ENCODE data around the gene TRIM37. TPM values are rescaled to one million over a fixed set of nuclear protein-coding genes. Genes with fewer than 3 reads are reported as not detected.

The TRIM37 gene
- total RNA-seq, 1 donor from 2014 or later = 25.1 TPM

- DNase-seq (ENCODE audit: extremely low spot score, unreplicated experiment) = no peak
- H3K4me1 Mint-ChIP-seq (ENCODE audit: unreplicated experiment) = no peaks in the 10 kb centered on the region
- H3K27ac Mint-ChIP-seq = no peak overlapping the region
- TF ChIP-seq CTCF (conservative IDR thresholded peaks at IDR 0.05) = no peak
- H3K9me3 Mint-ChIP-seq = no peaks in the 10 kb centered on the region
- no peak overlapping the region for H3K4me3 Mint-ChIP-seq
- H3K36me3 Mint-ChIP-seq = peaks cover 4% of the 10 kb centered on the region
- H3K27me3 Mint-ChIP-seq = no peaks in the 10 kb centered on the region
Measured at GRCh38 chr17:58995247-58995940, 111.3 kb downstream of the TRIM37 start.

- no peaks in the 10 kb centered on the region for H3K27me3 Mint-ChIP-seq
- H3K9me3 Mint-ChIP-seq = no peaks in the 10 kb centered on the region
- no peak overlapping the region for H3K27ac Mint-ChIP-seq
- no peak for DNase-seq (ENCODE audit: extremely low spot score, unreplicated experiment)
- peaks cover 4% of the 10 kb centered on the region for H3K36me3 Mint-ChIP-seq
- TF ChIP-seq CTCF (conservative IDR thresholded peaks at IDR 0.05) = no peak
- H3K4me1 Mint-ChIP-seq (ENCODE audit: unreplicated experiment) = no peaks in the 10 kb centered on the region
- no peak overlapping the region for H3K4me3 Mint-ChIP-seq
Measured at GRCh38 chr17:58993311-58993710, 113.4 kb downstream of the TRIM37 start.

DNA sequence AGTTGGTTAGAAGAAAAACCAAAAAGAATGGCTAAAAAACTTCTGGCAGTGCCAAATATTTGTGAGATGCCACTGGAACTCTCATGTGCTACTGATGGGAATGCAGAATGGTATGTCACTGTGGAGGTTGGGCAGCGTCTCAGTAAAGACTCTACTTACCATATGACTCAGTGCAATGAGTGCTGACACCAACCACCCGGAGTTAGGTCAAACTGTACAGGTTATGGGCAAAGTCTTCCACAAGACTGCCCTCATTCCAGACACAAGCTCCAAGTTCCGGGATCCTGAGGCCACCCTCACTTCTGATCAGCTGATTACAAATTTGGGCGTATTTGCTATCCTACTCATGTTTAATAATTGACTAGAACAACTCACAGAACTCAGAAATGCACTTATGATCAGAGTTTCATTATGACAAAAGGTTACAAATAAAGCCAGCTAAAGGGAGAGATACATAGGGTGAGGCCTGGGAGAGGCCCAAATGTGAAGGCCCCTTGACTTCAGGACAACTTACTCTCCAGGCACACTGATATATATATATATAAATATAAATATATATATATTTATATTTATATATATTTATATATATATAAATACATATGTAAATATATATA is 114.9 kb downstream of the TRIM37 start:
- H3K4me3 Mint-ChIP-seq = no peak overlapping the region
- DNase-seq (ENCODE audit: extremely low spot score, unreplicated experiment) = no peak
- H3K4me1 Mint-ChIP-seq (ENCODE audit: unreplicated experiment) = peaks cover 5% of the 10 kb centered on the region
- TF ChIP-seq CTCF (conservative IDR thresholded peaks at IDR 0.05) = no peak
- peaks cover 9% of the 10 kb centered on the region for H3K36me3 Mint-ChIP-seq
- H3K9me3 Mint-ChIP-seq = no peaks in the 10 kb centered on the region
- no peaks in the 10 kb centered on the region for H3K27me3 Mint-ChIP-seq
- H3K27ac Mint-ChIP-seq = no peak overlapping the region

GRCh38 chr17:58989629-58990028 is 117.1 kb downstream of the TRIM37 start:
- Mint-ChIP-seq H3K27ac (no peak overlapping the region), H3K27me3 (no peaks in the 10 kb centered on the region), H3K4me1 (ENCODE audit: unreplicated experiment) (peaks cover 5% of the 10 kb centered on the region), H3K9me3 (no peaks in the 10 kb centered on the region), H3K4me3 (no peak overlapping the region), H3K36me3 (peaks cover 10% of the 10 kb centered on the region)
- TF ChIP-seq CTCF (conservative IDR thresholded peaks at IDR 0.05) = no peak
- no peak for DNase-seq (ENCODE audit: extremely low spot score, unreplicated experiment)

GRCh38 chr17:58985971-58986370 is 120.7 kb downstream of the TRIM37 start:
- H3K27me3 Mint-ChIP-seq = no peaks in the 10 kb centered on the region

More at GRCh38 chr17:58985971-58986370, 120.7 kb downstream of the TRIM37 start:
- no peak overlapping the region for H3K27ac Mint-ChIP-seq
- H3K4me1 Mint-ChIP-seq (ENCODE audit: unreplicated experiment) = peaks cover 5% of the 10 kb centered on the region
- H3K9me3 Mint-ChIP-seq = no peaks in the 10 kb centered on the region
- peaks cover 10% of the 10 kb centered on the region for H3K36me3 Mint-ChIP-seq
- TF ChIP-seq CTCF (conservative IDR thresholded peaks at IDR 0.05) = no peak
- no peak for DNase-seq (ENCODE audit: extremely low spot score, unreplicated experiment)
- H3K4me3 Mint-ChIP-seq = no peak overlapping the region
